ENCODE data around the gene KIDINS220. TPM values are rescaled to one million over a fixed set of nuclear protein-coding genes. Genes with fewer than 3 reads are reported as not detected.

Gene KIDINS220
- total and polyA plus RNA-seq, 2 of the 13 experiments (the other 11 are each of a cell fraction or from before 2014, with no cell fraction given), result 25.2 to 32.3 TPM

DNA sequence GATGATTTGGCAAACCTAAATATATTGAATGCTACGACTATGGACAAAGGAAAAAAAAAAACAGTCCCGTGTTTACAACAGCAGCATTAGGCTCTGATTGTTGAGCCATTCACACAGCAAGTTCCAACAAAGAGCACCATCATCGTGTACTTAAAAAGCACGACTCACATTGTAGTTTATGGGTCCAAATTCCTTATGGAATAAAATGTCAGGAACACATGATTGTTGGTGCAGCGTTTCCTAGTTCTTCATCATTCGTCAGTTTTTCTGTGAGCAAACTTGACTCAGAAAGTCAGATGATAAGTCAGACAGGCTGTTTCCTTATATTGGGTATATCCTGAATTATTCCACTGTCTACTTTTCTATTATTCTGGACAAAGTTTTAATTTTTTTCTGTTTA is 10.0 kb upstream of the KIDINS220 start:
- FAIRE-seq, result no peak
- Histone ChIP-seq H4K20me1 (ENCODE audit: insufficient read depth, low read length) (no peaks in the 10 kb centered on the region), H3K79me2 (ENCODE audit: insufficient read depth, low read length) (no peaks in the 10 kb centered on the region), H3K9me3 (ENCODE audit: low read length) (no peaks in the 10 kb centered on the region), H3K36me3 (replicated peaks in 1 of 2; ENCODE audit: control insufficient read depth in 1 of 2, insufficient read depth in 2 of 2, low read length in 2 of 2) (no peaks in the 10 kb centered on the region), H2AFZ (ENCODE audit: low read length) (no peak overlapping the region), H3K4me2 (ENCODE audit: low read depth, low read length) (no peak overlapping the region), H3K27ac (ENCODE audit: extremely low read length, insufficient read depth, low read length) (no peak overlapping the region), H3K27me3 (ENCODE audit: control insufficient read depth in 1 of 2, insufficient read depth in 2 of 2, low read length in 2 of 2) (peaks cover 0 to 33% of the 10 kb centered on the region in 2 experiments; a peak in 3 of 5 replicates), H3K4me1 (ENCODE audit: insufficient read depth, low read length) (peaks cover 19% of the 10 kb centered on the region), H3K9ac (ENCODE audit: insufficient read depth, low read depth, low read length) (no peak overlapping the region), H3K4me3 (replicated peaks in 1 of 3; ENCODE audit: insufficient read depth in 1 of 3, low read depth in 2 of 3, low read length in 3 of 3) (no peak overlapping the region)
- 12% methylated on average over 6 of the region's 6 CpGs for WGBS (ENCODE audit: low lambda C conversion rate)
- TF ChIP-seq ZNF790 (CRISPR knock-in tag; IDR thresholded peaks at IDR 0.05; ENCODE audit: borderline replicate concordance), result no peak
- TF ChIP-seq, protein P1, sequence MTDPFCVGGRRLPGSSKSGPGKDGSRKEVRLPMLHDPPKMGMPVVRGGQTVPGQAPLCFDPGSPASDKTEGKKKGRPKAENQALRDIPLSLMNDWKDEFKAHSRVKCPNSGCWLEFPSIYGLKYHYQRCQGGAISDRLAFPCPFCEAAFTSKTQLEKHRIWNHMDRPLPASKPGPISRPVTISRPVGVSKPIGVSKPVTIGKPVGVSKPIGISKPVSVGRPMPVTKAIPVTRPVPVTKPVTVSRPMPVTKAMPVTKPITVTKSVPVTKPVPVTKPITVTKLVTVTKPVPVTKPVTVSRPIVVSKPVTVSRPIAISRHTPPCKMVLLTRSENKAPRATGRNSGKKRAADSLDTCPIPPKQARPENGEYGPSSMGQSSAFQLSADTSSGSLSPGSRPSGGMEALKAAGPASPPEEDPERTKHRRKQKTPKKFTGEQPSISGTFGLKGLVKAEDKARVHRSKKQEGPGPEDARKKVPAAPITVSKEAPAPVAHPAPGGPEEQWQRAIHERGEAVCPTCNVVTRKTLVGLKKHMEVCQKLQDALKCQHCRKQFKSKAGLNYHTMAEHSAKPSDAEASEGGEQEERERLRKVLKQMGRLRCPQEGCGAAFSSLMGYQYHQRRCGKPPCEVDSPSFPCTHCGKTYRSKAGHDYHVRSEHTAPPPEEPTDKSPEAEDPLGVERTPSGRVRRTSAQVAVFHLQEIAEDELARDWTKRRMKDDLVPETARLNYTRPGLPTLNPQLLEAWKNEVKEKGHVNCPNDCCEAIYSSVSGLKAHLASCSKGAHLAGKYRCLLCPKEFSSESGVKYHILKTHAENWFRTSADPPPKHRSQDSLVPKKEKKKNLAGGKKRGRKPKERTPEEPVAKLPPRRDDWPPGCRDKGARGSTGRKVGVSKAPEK (CRISPR knock-in tag; IDR thresholded peaks at IDR 0.05; ENCODE audit: borderline replicate concordance), result no peak
- TF ChIP-seq, protein P2, sequence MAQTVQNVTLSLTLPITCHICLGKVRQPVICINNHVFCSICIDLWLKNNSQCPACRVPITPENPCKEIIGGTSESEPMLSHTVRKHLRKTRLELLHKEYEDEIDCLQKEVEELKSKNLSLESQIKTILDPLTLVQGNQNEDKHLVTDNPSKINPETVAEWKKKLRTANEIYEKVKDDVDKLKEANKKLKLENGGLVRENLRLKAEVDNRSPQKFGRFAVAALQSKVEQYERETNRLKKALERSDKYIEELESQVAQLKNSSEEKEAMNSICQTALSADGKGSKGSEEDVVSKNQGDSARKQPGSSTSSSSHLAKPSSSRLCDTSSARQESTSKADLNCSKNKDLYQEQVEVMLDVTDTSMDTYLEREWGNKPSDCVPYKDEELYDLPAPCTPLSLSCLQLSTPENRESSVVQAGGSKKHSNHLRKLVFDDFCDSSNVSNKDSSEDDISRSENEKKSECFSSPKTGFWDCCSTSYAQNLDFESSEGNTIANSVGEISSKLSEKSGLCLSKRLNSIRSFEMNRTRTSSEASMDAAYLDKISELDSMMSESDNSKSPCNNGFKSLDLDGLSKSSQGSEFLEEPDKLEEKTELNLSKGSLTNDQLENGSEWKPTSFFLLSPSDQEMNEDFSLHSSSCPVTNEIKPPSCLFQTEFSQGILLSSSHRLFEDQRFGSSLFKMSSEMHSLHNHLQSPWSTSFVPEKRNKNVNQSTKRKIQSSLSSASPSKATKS (CRISPR knock-in tag; IDR thresholded peaks at IDR 0.05), result no peak
- in situ Hi-C loops (cut with HindIII; ENCODE audit: extremely low pct_ligation_motif_present, low pct_unique_long_range_greater_than_20kb) (no loop called here), intact Hi-C loops (cut with micrococcal nuclease; ENCODE audit: unreplicated experiment) (no loop called here)
- BruUV-seq (replicated peaks), result no TSS peak
- CTCF ChIA-PET (ENCODE audit: low intra/inter-chr PET ratio, low total read pairs), result no interaction called here
- POLR2A ChIA-PET, result no interaction called here
- no peak for ATAC-seq
- no peak for DNase-seq (ENCODE audit: low spot score)

All from HepG2 (cell line).